ENCODE data around the gene LMBR1.

Gene LMBR1

DNA sequence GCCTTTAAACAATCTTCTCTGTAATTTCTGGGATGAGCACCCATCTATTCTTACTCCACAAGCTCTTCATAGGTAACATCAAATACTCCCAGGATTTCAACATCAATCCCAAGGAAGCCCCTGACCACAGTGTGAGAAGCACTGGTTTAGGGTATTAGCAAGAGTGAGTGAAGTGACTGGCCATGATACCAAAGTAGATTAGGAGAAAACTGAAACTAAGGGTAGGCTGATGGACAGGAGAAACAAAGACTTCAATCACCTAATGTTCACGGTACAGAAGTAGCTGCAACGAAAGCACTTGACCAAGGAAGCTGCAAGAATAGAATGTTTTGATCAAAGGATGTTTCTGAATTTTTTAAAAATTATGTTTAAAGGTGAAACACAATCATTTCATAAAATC lies 49.8 kb downstream of the LMBR1 start:
- Histone ChIP-seq H3K79me2 (ENCODE audit: control insufficient read depth, low read length) (peaks cover 96% of the 10 kb centered on the region), H4K20me1 (ENCODE audit: control insufficient read depth, insufficient read depth, low read depth, low read length) (no peaks in the 10 kb centered on the region; the same call in 1 of the 2 replicates), H3K36me3 (ENCODE audit: control insufficient read depth, low read length) (peaks cover 12% of the 10 kb centered on the region), H3K27me3 (ENCODE audit: control insufficient read depth, low read length) (no peaks in the 10 kb centered on the region), H3K4me1 (ENCODE audit: control insufficient read depth, low read length) (peaks cover 19% of the 10 kb centered on the region), H3F3A (ENCODE audit: control insufficient read depth, insufficient read depth) (peaks cover 2% of the 10 kb centered on the region), H3K27ac (ENCODE audit: low read depth, low read length) (no peak overlapping the region), H3K4me3 (ENCODE audit: low read length) (no peak overlapping the region), H3K9me3 (ENCODE audit: control insufficient read depth, insufficient read depth, low read length) (no peaks in the 10 kb centered on the region), H3K9me2 (replicated peaks; ENCODE audit: control insufficient read depth, low read length) (no peaks in the 10 kb centered on the region), H3K4me2 (ENCODE audit: low read length) (no peak overlapping the region)
- no peak for TF ChIP-seq EZH2phosphoT487 (IDR thresholded peaks at IDR 0.05; ENCODE audit: borderline replicate concordance, low read length)
- TF ChIP-seq, protein P1, sequence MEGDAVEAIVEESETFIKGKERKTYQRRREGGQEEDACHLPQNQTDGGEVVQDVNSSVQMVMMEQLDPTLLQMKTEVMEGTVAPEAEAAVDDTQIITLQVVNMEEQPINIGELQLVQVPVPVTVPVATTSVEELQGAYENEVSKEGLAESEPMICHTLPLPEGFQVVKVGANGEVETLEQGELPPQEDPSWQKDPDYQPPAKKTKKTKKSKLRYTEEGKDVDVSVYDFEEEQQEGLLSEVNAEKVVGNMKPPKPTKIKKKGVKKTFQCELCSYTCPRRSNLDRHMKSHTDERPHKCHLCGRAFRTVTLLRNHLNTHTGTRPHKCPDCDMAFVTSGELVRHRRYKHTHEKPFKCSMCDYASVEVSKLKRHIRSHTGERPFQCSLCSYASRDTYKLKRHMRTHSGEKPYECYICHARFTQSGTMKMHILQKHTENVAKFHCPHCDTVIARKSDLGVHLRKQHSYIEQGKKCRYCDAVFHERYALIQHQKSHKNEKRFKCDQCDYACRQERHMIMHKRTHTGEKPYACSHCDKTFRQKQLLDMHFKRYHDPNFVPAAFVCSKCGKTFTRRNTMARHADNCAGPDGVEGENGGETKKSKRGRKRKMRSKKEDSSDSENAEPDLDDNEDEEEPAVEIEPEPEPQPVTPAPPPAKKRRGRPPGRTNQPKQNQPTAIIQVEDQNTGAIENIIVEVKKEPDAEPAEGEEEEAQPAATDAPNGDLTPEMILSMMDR (IDR thresholded peaks at IDR 0.05; ENCODE audit: low read depth, low read length, poor library complexity, severe bottlenecking): no peak

DNA sequence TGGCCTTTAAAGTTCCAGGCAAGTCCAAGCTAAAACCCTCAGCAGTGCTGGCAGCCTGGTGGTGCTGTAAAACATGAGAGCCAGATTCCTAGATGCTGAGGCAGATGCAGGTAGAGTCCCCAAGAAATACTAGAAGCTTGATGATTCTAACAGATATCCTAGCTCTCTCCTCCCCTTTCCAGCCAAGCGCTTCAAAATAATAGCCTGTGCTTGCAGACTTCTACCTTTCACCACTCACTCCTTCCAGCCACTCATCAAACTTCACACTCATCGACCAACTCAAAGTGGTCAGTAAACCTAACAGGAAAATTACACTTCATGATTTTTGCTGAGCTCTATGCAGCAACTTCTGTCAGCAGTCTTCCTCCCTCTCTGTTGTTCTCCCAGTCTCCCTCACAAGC lies 50.2 kb downstream of the LMBR1 start:
- Histone ChIP-seq H3K4me2 (ENCODE audit: low read length) (no peak overlapping the region), H3F3A (ENCODE audit: control insufficient read depth, insufficient read depth) (peaks cover 2% of the 10 kb centered on the region), H3K79me2 (ENCODE audit: control insufficient read depth, low read length) (peaks cover 92% of the 10 kb centered on the region), H3K9me2 (replicated peaks; ENCODE audit: control insufficient read depth, low read length) (no peaks in the 10 kb centered on the region), H4K20me1 (ENCODE audit: control insufficient read depth, insufficient read depth, low read depth, low read length) (no peaks in the 10 kb centered on the region; the same call in 1 of the 2 replicates), H3K9me3 (ENCODE audit: control insufficient read depth, insufficient read depth, low read length) (no peaks in the 10 kb centered on the region), H3K36me3 (ENCODE audit: control insufficient read depth, low read length) (peaks cover 12% of the 10 kb centered on the region), H3K4me1 (ENCODE audit: control insufficient read depth, low read length) (peaks cover 19% of the 10 kb centered on the region), H3K27me3 (ENCODE audit: control insufficient read depth, low read length) (no peaks in the 10 kb centered on the region), H3K27ac (ENCODE audit: low read depth, low read length) (no peak overlapping the region), H3K4me3 (ENCODE audit: low read length) (no peak overlapping the region)
- TF ChIP-seq EZH2phosphoT487 (IDR thresholded peaks at IDR 0.05; ENCODE audit: borderline replicate concordance, low read length): no peak
- TF ChIP-seq, protein P1 (IDR thresholded peaks at IDR 0.05; ENCODE audit: low read depth, low read length, poor library complexity, severe bottlenecking): no peak

DNA sequence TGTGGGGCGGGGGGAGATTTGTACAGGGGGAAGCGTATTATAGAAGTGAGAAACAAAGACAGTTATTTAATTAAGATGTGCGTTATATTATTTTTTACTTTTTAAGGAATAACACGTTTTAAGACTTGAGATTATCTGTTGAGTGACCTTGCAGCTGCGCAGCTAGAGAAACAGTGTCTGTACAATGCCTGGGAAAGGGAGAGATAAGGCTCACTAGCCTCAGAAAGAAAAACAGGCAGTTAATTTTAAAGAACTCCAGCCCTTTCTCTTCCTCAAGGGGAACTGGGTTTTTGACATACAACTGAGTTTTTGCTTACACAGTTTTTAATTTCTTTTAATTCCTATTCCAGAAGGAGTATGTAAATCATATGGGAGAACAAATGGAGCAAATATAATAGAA lies 50.7 kb downstream of the LMBR1 start:
- Histone ChIP-seq H3K4me3 (ENCODE audit: low read length) (no peak overlapping the region), H3K36me3 (ENCODE audit: control insufficient read depth, low read length) (peaks cover 12% of the 10 kb centered on the region), H4K20me1 (ENCODE audit: control insufficient read depth, insufficient read depth, low read depth, low read length) (no peaks in the 10 kb centered on the region), H3K79me2 (ENCODE audit: control insufficient read depth, low read length) (peaks cover 89% of the 10 kb centered on the region), H3K4me2 (ENCODE audit: low read length) (no peak overlapping the region), H3K4me1 (ENCODE audit: control insufficient read depth, low read length) (peaks cover 19% of the 10 kb centered on the region), H3K9me2 (replicated peaks; ENCODE audit: control insufficient read depth, low read length) (no peaks in the 10 kb centered on the region), H3K27ac (ENCODE audit: low read depth, low read length) (no peak overlapping the region), H3K27me3 (ENCODE audit: control insufficient read depth, low read length) (no peaks in the 10 kb centered on the region), H3F3A (ENCODE audit: control insufficient read depth, insufficient read depth) (peaks cover 4% of the 10 kb centered on the region), H3K9me3 (ENCODE audit: control insufficient read depth, insufficient read depth, low read length) (no peaks in the 10 kb centered on the region)
- no peak for TF ChIP-seq EZH2phosphoT487 (IDR thresholded peaks at IDR 0.05; ENCODE audit: borderline replicate concordance, low read length)
- TF ChIP-seq, protein P1 (IDR thresholded peaks at IDR 0.05; ENCODE audit: low read depth, low read length, poor library complexity, severe bottlenecking): no peak

Measured in DOHH2 (cell line).